HuH-7 (cell line): ENCODE results near the gene TAF4B.
"Not testable (repeated sequence)": the region's sequence is repeated elsewhere in the genome, so short reads cannot be mapped to it uniquely, and the experiment has no call there.

ENCODE experiments used
- DNase-seq: peaks from one replicate; pipeline ENCODE4 v3.0.0; 2011; ENCODE audit warnings: low spot score

TAF4B gene

DNA sequence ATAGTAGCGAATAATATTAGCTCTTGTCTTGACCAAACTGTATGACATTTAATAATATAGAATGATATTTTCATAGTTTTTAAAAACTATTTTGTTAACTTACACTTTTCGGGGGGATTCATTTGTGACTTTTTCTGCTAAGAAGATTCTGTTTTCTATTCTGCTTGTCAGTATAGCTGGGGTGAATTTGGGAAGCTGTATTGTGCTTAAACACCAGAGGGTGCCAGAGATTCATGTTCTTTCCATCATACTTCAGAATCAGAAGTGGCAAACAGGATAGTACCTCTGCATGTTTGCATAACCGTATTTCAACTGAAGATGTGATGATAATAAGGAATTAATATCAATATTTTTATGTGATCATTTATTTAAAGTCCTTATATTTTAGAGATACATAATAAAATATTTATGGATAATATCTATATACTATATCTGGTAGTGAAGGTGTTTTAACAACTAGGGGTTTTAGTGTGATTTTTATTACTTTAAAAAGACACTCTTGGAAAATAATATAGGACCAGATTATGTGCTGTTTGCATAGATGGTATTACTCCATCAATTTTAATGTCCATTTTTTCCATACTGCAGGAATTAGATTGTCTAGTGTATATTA is 81.0 kb downstream of the TAF4B start:
- DNase-seq = peak; percentile 14

DNA sequence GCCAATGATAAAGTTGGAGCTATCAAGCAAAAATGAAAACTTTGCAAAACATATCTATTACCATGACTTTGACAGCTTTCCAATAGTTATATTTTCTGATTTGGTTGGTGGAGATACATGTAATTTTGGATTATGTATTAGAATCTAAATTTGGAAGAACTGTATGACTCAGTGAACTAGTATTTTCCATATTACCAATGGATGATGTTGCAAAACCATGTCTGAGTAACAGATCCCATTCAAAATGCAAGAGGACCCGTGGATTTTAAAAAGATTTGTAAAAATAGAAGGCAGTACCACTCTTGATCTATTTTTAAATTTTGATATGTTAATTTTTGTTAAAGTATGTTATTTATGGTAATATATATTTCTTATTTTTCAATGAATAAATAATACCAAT is 83.0 kb downstream of the TAF4B start:
- no peak for DNase-seq

DNA sequence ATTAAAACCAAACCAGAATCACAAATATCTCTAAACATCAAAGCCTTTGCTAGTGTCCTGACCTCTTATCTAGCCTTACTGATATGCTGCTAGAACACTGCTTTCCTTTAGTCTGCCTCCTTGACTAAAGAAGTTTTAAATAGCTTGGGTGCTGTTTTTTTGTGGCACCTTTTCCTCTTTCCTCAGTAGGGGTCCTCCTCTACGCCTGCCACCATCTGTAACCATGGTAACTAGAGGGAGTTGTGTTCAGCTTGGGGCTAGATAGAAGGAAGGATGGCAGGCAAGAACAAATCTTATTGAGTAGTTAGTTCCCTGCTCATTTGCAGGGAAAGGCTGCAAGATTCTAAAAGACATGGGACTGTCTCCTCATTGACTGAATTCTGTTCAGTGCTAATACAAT is 86.0 kb downstream of the TAF4B start:
- DNase-seq = no peak

DNA sequence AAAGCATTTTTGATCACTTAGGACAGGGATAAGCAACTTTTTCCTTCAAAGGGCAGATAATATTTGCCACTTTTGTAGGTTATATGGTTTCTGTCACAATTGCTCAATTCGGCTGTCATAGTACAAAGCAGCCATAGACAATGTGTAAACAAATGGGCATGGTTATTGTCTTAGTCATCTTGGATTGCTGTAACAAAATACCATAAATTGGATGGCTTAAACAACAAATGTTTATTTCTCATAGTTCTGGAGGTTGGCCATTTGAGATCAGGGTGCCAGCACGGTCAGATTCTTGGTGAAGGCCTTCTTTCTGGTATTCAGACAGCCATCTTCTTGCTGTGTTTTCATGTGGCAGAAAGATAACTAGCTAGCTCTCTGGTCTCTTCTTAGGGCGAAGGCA is 91.2 kb downstream of the TAF4B start:
- no peak for DNase-seq

DNA sequence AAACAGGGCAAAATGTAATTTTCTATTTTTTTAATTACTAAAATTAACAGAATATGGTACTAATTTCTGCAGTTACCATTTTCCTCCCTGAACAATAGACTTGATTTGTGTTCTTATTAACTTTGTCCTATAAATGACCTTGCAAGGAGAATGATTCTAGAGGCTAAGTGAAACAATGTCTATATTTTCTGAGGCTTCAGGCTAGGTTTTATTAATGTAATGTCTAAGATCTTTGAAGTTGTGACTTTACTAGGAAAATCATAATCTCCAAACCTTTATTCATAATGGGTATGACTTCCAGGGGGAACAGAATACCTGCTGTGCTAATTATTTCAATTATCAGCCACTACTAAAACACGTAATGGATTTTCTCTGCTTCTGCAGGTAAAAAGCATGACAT is 94.4 kb downstream of the TAF4B start:
- no peak for DNase-seq

DNA sequence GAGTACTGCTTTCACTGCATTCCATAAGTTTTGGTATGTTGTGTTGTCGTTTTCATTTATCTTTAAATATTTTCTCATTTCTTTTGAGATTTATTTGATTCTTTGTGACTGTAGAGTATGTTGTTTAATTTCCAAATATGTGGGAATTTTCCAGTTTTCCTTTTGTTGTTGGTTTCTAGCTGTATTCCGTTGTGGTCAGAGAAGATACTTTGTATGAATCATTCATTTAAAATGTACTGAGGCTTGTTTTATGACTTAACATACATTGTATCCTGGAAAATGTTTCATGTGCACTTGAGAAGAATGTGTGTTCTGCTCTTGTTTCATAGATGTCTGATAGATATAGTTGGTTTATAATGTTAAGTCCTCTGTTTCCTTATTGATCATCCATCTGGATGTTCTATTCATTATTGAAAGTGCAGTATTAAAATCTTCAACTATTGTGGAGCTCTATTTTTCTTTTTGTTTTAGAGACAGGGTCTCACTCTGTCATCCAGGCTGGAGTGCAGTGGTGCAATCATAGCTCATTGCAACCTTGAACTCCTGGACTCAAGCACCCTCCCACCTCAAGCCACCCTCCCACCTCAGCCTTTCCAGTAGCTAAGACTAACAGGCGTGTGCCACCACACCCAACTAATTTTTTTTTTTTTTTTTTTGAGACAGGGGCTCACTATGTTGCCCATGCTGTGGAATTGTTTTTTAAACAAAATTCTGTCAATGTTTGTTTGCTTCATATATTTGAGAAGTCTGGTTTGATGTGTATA is 96.8 kb downstream of the TAF4B start:
- DNase-seq = no peak

DNA sequence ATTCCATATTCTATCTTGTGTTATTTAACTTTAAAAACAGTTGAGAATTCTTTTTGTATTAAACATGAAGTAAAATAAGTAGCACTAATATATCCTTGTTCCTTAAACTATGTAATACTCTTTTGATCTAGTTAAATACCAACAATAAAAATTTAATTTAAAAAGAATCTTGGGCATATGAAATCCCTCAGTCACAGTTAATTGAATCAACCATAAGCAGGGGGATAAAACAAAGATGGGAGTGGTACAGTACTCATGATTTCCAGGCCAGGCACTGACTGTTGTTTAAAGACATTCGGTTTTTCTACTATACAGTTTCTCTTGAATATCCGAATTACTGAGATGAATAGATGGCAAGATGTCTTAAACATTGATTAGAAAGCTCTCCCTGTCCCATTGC is 99.5 kb downstream of the TAF4B start:
- no peak for DNase-seq

DNA sequence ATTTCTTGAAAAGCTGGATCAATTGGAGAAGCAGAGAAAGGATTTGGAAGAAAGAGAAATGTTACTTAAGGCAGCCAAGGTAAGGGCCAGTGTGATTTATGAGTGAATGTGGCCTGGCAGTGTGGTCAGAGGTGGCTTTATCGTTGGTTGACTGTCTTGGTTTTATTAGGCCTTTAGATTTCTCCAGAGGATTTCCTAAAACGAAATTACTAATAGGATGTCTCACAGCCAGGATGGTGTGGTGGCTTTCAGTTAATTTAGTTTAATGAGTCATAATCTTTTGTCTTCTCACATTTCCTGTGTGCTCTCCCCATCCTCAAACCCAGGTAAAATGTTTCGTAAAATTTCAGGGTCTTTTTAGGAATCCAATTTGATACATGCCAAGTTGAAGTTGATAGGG is 100.8 kb downstream of the TAF4B start:
- no peak for DNase-seq

DNA sequence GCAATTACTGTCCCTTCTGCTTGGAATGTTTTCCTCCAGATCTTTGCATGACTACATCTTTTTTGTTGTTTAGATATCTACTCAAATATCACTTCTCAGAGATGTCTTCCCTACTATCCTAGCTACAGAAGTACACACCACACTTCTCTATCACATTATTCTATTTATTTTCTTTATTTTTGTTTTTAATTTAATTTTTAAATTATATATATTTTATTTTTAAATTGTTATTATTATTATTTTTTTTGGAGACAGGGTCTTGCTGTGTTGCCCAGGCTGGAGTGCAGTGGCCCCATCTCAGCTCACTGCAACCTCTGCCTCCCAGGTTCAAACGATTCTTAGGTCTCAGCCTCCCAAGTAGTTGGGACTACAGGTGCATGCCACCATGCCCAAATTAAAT is 106.7 kb downstream of the TAF4B start:
- no peak for DNase-seq

DNA sequence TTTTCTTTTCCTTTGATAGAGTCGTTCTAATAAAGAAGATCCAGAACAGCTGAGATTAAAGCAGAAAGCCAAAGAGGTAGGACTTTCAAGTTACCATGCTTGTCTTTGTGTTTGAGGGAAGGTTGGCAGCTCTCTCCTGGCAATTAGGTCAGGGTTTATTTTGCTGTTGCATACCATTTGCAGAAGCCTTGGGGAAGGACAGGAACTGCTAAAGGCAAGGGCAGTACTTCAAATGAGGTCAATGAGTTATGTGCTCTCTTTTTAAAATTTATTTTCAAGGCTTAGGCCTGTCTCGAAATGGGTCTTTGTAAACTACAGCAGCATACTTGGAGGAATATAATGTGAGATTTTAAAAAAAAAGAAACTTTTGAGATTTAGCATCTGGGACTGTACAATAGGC is 108.9 kb downstream of the TAF4B start:
- DNase-seq = no peak

DNA sequence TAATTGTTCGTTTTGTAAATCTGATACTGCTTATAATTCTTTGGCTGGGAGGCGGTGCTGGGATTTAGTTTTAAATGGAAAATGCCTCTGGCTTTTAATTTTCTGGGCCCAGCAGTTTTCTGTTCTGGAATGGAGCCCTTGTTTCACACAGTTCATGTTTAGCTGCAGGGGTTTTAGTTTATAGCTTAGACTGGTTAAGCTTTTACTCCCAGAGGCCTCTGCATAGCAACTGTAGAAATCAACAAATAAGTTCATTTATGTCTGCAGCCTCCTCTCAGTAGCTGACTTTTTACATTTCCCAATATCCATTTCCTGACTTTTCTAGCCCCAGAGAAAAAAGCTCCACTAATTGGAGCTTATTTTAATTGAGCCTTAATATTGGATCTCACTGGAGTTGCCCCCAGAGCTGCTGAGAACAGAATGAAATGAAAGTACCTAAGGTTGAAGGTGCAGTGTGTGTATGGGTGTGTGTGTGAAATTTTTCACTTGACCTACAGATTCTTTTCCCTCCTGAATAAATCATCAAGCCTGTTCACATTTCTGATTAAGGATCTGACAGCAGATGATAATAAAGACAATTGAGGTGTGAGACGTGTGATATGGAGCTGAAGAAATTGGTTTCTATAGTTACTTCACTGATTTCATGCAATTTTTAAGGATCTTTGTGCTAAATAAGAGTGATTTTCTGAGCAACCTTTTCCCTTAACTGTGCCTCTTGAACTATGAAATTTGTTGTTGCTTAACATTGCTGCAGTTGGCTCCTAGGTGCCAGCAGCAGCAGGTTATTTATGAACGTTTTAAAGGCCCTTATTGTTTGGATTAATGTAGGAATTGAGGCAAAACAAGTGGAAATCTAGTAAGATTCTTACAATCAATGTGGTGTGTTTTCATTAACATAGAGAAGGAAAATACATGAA is 109.6 kb downstream of the TAF4B start:
- no peak for DNase-seq

DNA sequence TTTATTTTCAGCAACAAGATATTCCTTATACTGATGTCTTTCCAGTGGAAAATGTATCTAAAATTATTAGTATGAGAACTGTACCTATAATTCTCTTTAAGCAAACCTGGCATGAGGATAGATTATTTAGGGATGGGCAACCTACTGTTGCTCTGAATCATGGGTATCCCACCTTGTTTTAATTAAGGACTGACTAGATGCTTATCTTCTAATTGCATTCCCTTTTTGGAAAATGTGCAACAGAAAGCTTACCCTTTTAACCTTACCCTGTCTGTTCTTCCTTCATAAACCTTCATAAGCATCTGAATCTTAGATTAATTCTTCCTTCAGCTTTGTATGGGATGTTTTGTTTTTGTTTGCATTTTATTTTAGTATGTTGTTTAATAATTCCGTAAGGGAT is 110.3 kb downstream of the TAF4B start:
- no peak for DNase-seq

DNA sequence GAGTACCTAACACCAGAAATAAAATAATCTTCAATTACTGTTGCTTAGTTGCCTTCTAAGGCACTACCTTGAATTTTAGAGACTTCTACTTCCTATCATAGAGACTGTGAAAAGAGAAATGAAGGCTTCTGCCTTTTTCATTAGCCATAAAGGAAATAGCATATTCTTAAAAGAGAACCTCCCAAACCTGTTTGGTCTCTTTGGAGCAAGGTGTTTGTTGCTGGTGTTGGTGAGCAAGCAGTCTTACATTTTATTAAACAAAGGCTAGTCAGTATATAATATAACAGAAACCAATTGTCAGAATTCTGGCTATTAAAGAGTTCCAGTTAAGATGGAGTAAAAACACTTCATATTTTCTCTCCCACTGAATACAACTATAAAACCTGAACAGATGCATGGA is 116.4 kb downstream of the TAF4B start:
- no peak for DNase-seq

DNA sequence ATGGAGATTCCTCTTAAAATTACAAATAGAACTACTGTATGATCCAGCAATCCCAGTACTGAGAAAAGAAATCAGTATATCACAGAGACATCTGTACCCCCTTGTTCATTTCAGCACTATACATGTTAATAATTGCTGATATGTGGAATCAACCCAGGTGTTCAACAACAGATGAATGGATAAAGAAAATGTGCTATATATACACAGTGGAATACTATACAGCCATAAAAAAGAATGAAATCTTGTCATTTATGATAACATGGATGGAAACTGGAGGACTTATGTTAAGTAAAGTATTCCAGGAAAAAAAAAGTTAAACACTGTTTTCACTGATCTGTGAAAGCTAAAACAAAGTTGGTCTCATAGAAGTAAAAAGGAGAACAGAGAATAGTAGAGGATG is 124.7 kb downstream of the TAF4B start:
- no peak for DNase-seq

DNA sequence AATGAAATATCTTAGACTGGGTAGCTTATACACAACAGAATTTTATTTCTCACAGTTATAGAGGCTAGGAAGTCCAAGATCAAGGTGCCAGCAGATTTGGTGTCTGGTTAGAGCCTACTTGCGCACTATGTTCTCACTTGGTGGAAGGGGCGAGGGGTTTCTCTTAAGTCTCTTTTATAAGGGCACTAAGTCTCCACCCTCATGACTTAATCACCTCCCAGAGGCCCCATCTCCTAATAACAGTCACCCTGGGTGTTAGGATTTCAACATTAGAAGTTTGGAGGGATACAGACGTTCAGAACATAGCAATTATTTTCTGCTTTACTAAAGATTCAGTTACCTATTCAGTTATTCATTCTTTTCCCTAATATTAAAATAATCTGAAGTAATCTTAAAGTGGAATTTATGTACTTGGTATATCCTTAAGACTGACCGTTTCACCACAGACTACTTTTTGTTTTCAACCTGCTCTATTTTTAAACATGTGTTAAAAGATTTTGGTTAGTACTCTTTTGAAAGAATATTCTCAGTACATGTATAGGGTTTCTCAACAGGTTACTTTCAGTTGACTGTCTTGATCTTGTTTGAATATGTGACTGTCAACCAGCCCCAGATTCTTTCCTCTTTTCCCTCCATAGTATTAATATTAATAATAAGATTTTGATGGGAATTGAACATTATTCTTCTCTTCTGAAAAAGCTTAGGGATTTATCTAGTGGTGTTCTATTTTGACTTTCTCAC is 130.0 kb downstream of the TAF4B start:
- DNase-seq = no peak

DNA sequence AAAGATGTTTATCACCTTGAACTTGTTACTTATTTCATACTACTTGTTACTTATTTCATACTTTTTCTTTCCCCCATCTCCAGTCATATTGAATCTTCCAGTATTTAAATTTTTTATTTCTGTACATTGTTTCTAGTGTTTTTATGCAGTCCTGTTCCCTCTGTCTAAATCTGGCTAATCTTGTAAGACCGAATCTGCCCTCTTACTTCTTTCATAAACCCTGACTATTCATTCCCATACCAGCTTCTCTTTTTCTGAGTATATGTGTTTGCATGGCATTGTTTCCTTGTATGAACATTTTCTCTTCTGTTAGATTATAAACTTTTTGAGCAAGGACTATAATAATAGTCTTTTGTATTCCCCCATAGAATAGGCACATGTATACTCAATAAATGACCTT is 131.7 kb downstream of the TAF4B start:
- DNase-seq = no peak

DNA sequence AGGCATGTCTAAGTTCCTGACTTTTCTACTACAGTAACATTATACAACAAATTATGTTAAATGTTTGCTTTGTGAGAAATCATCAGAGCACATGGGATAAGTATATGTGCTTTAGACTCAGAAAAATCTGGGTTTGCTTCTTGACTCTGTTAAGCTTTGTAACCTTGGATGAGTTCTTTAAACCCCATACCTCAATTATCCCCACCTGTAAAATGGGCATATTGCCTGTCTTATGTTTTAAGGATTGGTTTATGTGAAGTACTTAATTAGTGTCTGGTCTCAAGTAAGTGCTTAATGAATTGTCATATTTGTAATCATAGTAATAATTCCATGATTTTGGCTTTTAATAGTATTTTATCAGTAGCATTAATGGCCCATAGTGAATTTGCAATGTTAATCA is 135.8 kb downstream of the TAF4B start:
- DNase-seq = no peak

DNA sequence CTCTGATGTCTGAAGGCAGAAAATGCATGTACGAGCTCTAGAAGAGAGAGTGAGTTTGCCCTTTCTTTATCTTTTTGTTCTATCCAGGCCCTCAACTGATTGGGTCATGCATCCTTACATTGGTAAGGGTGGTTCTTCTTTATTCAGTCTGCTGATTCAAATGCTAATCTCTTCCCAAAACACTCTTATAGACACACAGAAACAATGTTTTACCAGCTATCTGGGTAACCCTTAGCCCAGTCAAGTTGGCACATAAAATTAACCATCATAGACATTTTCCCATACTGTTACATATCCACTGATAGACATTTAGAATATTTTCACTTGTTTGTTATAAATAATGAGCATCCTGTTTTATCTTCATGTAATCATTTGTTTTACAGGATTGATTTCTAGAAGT is 141.2 kb downstream of the TAF4B start:
- DNase-seq = no peak

DNA sequence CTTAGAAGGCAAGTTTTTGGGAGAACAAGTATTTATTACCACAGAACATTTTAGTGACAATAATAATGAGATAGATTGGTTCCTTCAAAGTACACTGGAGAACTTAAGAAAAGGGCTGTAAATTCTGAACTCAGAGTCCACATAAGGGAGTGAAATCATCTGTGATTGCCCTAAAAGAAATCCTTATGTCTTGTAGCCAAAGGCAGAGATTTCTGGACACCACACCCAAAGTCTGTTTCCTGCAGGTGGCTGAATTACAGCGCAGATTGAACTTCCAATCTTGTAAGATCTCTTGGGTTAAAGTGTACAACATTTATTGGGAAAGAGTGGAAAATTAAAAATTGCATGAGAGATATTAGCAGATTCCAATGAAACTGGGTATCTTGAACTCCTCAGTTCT is 143.8 kb downstream of the TAF4B start:
- DNase-seq = no peak

DNA sequence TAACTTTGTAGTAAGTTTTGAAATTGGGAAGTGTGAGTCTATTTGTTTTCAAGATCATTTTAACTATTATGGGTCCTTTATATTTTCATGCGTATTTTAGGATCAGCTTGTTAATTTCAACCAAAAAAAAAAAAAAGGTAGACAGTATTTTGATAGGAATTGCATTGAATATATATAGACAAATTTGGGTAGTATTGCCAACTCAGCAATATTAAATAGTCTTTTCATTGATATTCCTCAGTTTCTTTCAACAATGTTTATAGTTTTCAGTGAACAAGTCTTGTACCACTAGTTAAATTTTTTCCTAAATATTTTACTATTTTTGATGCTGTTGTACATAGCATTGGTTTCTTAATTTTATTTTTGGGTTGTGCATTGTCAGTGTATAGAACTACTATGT is 149.9 kb downstream of the TAF4B start:
- no peak for DNase-seq

DNA sequence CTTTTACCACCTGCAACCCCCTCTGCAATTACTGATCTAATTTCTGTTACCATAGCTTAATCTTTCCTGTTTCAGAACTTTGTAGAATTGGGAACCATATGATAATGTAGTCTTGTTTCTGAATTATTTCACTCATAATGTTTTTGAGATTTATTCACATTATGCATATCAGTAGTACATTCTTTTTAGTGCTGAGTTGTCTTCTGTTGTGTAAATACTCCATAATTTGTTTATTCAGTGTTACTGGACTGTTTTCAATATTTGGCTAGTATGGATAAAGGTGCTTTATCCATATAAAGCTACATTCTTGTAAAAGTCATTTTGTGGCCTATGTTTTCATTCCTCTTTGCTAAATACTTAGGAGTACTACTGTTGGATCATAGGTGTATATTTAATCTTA is 152.5 kb downstream of the TAF4B start:
- no peak for DNase-seq

DNA sequence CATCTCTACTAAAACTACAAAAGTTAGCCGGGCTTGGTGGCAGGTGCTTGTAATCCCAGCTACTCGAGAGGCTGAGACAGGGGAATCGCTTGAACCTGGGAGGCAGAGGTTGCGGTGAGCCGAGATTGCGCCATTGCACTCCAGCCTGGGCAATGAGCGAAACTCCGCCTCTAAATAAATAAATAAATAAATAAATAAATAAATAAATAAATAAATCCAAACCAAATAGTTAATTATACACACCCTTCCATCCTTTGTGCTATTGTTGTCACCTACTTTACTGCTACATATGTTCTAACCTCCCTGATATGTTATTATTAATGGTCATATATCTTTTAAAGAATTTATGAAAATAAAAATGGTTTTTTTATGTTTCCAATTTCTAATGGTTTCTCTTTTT is 155.3 kb downstream of the TAF4B start:
- not testable (repeated sequence) for DNase-seq
